Keratinocyte (primary cell): ENCODE measurements around the gene ALX4.

Experiments used
- CTCF ChIP-seq, 3 experiments: IDR thresholded peaks in 1 of 3; conservative IDR thresholded peaks in 1 of 3; optimal IDR thresholded peaks in 1 of 3; 2 replicates in 2 of 3; 3 replicates in 1 of 3; pipeline versions ENCODE3 to v1.5.1; 2011; ENCODE audit warnings: low read length in 3 of 3, mild to moderate bottlenecking in 3 of 3, moderate library complexity in 2 of 3, control low read depth in 1 of 3, inconsistent platforms in 1 of 3; ENCODE audit not compliant: insufficient read depth in 2 of 3; ENCODE audit errors: extremely low read depth in 1 of 3
- EZH2 ChIP-seq: IDR thresholded peaks from one replicate; pipeline ENCODE4 v1.6.1; 2012; ENCODE audit warnings: inconsistent platforms, mild to moderate bottlenecking, low read length, moderate library complexity

- no peak for TF ChIP-seq CTCF (optimal IDR thresholded peaks at IDR 0.05 in 1 of 3, IDR thresholded peaks at IDR 0.05 in 1 of 3, conservative IDR thresholded peaks at IDR 0.05 in 1 of 3; ENCODE audit: extremely low read depth in 1 of 3, insufficient read depth in 2 of 3, low read length in 3 of 3)
- no peak for TF ChIP-seq EZH2
Observed at GRCh38 chr11:44221456-44221855, 88.5 kb downstream of the ALX4 start.
